G401 (cell line): ENCODE results near the gene ARHGEF16. TPM values are rescaled to one million over a fixed set of nuclear protein-coding genes. Genes with fewer than 3 reads are reported as not detected.

Experiments used
- DNase-seq: peaks from one replicate; pipeline ENCODE4 v3.0.0-alpha.2; 2015; ENCODE audit warnings: low spot score
- in situ Hi-C: cut with HindIII; loops from 2 replicates; pipeline ENCODE4 v1.10.0; 2016; ENCODE audit warnings: low sequenced_read_pairs, mixed read lengths
- total RNA-seq: library from RNA; depleted of rRNA; stranded (reverse); fragments of >200 nt; shearing (Covaris generic); gene quantifications from 2 replicates; pipeline ENCODE4 v1.2.3, GENCODE V29; 2014

The ARHGEF16 gene
- total RNA-seq, 1 experiment from 2014 or later, result 16.0 TPM

DNA sequence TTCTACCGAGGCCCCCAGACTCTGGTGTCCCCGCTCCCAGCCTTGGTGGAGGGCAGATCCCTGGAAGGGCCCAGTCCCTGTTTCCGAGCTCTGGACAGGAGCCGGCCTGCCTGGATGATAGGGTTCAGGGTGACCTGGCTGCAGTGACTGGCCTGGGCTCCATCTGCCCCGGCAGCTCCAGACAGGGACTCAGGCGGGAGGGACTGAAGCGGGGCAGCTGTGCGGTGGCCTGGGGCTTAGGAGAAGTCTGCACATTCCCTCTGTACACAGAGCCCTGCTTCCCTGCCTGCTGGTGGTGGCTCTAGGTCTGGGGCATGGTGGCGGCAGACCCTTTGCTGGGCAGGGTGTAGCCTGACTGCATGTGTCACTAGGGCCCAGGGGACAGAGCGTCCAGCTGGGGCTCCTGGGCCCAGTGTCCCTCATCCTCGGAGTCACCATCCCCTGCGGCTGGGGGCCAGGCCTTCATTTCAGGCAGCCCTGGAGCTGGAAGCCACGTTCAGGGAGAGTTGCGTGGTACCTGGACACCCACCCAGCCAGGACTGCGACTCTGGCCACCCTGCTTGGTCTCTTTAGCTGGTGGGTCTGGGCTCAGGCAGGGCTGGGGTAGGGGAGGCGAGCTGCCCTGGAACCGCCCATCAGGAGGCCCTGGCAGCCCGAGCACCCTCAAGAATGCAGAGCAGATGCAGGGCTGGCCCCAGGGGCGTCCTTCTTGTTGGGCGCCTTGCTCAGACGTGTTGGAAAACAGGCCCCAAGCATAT, 9.6 kb downstream of the ARHGEF16 start:
- in situ Hi-C loops, result no loop called here
- DNase-seq, result no peak

DNA sequence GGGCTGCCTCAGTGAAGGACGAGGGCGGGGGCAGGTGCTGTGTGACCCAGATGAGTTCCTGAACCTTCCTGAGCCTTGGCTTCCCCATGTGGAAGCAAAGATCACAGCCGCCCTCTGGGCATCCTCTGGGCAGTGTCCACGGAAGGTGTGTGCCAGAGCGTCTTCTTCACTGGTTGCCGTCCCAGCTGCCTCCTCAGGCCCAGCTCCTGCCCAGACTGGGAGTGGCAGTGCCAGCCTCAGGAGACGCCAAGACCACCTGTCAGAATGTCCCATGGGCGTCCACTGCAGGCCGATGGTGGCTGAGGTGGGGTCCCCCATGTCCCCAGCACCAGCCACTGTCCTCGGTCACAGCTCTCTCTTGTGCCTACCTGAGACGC, 10.2 kb downstream of the ARHGEF16 start:
- in situ Hi-C loops, result no loop called here
- DNase-seq, result no peak

DNA sequence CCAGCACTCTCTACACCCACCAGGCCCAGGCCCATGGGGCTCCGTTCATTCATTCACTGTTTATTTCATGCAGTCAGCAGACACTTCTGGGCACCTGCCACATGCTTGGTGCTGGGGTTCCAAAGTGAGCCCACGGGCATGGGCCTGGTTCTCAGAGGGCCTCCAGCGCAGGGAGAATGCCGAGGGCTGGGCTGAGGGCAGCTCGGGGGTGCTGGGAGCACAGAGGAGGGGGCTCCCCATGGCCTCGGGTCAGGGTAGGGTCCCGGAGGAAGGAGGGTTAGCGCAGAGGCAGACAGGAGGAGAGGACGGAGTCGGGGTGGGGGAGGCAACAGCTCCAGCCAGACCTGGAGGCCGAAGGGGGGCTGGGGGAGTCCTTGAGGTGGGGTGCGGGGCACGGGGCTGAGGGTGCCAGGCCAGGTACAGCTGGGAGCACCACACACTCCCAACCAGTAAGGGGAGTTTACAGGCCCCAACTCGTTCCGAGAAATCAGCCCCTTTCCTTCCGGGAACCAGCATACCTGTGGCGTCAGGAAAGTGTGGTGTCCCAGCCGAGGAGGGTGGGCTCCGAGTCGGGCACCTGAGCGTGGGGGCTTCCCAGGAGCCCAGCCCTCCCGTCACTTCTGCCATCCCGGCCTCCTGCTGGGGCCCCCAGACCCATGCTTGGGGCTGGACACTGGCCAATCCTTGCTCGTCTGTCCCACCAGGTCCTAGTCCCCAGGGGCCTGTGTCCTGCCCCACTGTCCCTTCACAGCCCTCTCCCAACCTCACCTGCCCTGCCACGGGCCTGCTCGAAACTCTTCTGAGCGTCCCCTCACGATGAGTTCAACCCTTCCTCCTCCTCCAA, 10.8 kb downstream of the ARHGEF16 start:
- DNase-seq, result no peak
- in situ Hi-C loops, result no loop called here

DNA sequence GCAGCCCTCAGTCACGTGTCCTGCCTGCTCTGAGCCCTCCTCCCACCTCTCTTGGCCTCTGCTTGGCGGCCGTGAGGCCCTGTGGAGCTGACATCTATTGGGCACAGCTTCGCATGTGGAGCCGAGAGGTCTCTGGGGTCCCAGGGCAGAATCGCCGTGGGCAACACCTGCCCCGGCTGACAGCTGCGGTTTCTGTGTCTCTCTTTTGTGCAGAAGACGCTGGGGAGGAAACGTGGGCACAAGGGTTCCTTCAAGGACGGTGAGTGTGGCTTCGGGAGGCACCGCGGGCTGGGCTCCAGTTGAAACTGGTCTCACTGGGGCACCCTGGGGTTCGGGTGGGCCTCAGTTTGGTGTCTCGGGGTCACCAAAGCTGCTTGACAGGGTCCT, 11.5 kb downstream of the ARHGEF16 start:
- DNase-seq, result no peak
- in situ Hi-C loops, result no loop called here

DNA sequence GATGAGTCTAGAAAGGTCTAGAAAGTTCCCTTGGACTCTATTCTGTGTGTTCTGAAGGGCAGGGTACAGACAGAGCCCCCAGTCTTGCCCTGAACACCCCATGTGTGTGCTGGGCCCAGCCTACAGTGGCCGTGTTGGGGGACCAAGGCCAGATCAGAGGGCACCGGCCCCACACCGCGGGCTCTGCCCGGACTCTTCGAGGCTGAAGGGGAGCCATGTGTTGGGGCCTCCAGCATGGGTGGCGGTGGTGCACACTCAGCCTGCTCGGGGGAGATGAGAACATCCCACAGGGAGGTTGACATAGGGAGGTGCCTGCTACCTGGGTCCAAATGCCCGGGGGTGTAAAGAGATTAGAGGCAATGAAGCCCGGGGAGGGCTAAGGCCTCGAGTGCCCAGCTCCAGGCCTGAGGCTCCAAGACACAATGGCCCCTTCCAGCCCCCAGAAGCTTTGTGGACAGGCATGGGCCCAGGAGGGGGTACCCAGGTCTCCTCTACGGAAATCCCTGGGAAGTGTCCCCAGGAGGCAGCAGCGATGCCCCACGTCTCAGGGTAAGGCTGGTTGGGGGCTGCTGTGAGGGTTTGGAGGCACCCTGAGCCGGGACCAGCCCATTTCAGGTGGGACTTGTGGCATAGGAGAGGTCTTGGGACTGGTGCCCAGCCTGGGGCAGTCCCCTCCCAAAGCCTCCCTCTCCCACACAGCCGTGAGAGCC, 12.1 kb downstream of the ARHGEF16 start:
- in situ Hi-C loops, result no loop called here
- DNase-seq, result no peak

DNA sequence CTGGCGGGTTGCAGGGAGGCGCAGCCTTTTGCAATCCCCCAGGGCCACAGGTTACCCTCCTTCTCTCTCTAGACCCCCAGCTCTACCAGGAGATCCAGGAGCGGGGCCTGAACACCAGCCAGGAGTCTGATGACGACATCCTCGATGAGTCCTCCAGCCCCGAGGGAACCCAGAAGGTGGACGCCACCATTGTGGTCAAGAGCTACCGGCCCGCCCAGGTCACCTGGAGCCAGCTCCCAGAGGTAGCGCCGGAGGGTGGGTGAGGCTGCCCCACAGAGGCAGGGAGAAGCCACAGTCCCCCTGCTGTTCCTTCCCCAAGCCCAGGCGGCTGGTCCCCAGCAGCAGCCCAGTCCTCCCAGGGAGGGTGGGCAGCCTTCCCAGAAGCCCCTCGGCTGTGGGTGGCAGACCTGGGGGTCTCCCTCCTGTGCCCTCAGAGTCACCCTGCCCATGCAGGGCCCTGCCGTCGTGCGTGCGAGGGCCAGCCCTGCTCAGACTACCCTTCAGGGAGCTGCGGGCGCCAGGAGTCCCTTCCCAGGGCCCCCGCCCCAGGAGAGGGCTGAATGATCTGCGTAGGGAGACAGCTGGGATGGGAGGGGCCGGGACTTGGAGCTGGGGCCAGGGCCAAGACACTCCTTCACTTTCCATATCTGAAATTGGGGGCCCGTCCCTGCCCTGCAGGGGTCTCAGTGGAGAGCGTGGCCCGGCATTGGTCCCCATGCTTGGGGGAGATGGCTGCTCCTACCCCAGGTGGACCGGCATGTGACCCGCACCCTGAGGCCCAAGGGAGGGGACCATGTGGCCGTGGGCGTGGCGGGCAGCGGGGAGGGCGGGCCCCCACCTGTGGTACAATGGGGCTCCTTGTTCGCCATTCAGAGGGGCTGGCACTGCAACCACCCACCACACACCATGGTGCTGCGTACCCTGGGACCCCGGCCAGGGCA, 12.9 kb downstream of the ARHGEF16 start:
- in situ Hi-C loops, result no loop called here

DNA sequence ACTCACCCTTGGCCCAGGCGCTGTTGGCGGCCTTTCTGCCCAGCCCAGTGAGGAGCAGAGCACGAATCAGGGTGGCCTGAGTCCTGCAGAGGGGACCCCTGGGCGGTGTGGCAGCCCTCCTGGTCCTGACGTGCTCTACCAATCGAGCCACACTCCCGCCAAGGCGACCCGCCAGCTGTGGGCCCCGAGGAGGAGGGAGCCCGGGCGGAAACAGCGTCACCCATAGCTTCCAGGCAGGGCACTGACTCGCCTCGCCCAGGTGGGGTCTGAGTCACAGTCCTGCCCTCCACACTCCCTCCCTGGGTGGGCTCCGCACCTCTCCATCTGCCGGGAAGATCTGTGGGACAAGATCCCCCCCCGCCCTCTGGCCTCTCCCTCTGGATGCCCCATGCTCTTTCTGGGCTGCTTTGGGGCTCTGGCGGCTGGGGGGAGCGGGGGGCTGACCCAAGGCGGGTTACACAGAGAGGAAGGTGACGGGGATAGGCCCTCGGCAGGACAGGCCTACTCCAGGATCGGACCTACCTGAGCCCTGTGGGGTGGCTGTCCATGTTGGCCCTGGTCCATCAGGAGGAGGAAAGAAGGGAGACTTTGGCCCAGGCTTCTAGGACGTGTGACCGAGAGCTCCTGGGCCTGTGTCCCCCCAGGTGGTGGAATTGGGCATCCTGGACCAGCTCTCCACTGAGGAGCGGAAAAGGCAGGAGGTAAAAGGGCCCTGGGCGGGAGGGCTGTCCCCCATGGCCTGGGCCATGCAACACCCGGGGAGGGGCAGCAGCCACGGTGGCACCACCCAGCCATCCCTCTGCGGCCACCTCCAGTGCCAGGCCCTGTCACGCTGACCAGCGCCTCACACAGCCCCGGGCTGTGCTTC, 14.0 kb downstream of the ARHGEF16 start:
- in situ Hi-C loops, result no loop called here
- DNase-seq, result no peak

More for the DNA sequence above, 12.9 kb downstream of the ARHGEF16 start:
- no peak for DNase-seq

DNA sequence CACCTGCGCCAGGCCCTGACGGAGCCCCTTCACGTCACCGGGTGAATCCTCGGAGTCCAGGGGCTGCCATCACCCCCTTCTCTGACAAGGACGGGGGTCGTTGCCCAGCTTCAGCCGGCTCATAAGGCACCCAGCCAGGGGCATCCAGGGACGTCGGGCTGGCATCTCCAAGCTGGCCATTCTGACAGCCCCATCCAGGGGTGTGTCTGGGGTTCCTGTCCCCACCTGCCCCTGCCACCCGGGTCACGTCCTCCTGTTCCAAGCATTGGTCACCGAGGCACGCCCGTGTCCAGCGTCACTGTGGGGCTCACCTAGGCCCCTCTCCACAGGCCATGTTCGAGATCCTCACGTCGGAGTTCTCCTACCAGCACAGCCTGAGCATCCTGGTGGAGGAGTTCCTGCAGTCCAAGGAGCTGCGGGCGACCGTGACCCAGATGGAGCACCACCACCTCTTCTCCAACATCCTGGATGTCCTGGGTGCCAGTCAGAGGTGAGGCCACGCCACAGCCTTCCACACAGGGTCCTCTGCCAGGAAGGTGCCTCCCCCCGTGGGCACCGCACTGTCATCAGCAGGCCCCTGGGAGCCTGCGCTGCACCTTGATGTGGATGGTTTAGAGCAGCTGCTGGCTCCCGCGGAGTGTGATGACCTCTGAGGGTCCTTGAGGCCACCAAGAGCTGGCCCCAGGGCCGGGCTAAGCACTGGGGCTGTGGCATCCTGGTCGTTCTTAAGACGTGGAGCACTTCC, 14.8 kb downstream of the ARHGEF16 start:
- DNase-seq, result no peak
- in situ Hi-C loops, result no loop called here

DNA sequence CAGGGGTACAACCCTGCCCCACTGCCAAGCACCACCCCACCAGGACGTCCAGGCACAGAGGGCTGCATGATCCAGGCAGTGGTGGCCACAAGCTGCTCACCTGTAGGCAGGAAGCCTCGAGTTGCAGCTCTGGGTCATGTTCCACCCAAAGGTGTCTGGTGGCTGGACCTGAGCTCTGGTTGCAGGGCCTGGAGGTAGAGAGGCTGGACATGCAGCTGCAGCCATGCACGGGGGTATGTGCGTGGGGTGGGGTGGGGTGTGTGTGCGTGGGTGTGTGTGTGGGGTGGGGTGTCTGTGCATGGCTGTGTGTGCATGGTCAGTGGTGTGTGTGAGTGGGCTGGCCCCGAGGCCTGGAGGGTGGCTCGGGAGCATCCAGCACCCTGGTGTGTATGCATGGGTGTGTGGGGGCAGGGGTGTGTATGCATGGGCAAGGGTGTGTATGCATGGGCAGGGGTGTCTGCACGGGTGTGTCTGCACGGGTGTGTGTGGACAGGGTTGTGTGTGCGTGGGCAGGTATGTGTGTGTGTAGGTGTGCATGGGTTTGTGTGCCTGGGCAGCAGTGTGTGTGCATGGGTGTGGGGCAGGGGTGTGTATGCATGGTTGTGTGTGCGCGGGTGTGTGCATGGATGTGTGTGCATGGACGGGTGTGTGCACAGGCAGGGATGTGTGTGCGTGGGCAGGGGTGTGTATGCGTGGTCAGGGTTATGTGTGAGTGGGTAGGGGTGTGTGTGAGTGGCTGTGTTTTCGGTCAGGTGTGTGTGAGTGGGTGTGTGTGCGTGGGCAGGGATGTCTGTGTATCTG, 15.6 kb downstream of the ARHGEF16 start:
- DNase-seq, result no peak
- in situ Hi-C loops, result no loop called here

DNA sequence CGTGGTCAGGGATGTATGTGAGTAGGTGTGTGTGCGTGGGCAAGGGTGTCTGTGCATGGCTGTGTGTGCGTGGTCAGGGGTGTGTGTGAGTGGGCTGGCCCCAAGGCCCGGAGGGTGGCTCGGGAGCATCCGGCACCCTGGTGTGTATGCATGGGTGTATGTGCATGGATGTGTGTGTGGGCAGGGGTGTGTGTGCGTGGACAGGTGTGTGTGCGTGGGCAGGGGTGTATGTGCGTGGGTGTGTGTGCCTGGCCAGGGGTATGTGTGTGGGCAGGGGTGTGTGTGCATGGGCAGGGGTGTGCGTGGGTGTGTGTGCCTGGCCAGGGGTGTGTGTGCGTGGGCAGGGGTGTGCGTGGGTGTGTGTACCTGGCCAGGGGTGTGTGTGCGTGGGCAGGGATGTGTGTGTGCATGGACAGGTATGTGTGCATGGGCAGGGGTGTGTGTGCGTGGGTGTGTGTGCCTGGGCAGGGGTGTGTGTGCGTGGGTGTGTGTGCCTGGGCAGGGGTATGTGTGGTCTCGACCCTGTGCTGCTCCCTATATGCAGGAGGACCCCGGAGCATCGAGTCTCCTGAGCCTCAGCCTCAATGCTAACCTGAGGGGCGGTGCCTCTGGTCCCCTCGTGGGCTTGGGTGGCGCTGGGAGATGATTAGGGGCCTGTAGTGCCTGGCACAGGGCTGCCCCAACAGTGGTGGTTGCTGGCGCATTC, 16.3 kb downstream of the ARHGEF16 start:
- in situ Hi-C loops, result no loop called here
- no peak for DNase-seq

DNA sequence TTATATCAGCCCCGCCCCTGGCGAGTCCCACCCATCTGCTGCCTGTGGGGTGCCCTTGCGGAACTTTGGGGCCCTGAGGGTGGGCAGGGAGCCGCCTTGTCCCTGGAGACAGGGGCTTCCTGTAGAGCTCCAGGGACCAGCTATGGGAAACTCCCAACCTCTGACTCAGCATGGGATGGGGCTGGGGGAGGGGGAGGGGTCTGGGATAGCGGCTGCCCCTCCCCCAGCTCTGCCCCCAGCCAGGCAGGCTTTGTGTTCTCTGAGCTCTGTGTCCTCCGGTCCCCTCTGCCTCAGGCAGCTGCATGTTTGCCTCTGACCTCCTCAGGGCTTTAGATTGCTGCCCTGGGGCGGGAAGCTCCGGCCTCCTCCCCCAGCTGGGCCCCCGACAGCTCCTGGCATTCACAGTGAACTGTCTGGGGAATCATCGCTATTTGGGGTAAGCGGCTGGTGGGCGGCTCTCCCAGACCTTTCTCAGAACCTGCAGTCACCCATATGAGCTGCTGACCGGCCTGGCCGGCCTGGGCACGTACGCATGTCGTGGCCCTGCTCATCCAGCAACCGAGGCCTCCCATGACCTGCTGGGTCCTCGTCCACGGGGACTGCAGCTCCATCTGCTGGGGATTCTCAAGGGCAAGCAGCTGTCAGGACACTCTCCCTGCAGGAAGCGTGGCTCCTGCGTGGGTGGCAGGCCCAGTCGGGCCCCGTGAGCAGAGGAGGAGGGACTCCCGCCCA, 17.1 kb downstream of the ARHGEF16 start:
- no peak for DNase-seq
- in situ Hi-C loops, result no loop called here

DNA sequence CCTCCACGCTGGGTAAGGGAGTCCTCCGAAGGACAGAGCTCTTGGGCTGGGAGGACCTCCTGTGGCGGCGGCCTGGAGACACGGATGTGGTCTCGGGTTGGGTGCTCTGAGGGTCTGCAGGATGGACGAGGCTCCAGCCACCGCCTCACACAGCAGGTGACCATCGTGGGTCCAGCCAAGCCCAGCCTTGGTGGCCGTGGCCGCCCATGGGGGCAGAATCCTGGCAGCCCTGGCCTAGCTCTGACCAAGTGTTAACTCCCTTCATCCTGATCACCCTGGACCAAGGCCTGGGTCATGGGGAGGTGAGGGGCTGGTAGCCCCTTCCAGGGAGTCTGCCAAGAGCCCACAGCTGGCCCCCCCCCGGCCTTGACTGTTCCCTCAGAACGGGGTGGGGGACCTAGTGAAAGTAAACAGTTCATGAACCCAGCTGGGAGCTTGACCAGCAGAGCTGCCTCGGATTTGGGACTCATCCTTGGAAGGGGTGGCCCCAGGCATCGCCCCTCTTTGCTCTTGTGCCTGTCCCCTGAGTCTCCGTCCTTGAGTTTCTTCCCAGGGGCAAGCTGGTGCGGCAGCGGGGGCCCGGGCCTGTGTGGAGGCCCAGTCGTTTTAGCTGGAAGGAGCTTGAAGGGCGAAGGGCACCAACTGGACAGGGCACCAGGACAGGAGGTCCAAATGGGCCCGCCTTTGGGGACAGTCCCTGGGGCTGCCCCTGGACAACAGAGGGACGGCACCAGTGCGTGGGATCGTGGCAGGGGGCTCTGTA, 17.8 kb downstream of the ARHGEF16 start:
- in situ Hi-C loops, result no loop called here
- no peak for DNase-seq

DNA sequence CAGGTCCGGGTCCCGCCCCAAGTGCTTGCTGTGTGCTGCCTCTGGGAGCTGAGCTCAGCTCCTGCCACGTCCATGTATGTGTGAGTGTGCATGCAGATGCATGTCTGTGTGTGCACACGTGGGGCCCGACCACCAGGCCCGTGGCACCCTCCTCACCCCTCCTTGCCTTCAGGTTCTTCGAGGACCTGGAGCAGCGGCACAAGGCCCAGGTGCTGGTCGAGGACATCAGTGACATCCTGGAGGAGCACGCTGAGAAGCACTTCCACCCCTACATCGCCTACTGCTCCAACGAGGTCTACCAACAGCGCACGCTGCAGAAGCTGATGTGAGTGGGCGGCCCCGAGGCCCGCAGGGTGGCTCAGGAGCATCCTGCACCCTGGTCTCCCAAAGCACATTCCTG, 18.4 kb downstream of the ARHGEF16 start:
- in situ Hi-C loops, result no loop called here
- no peak for DNase-seq

DNA sequence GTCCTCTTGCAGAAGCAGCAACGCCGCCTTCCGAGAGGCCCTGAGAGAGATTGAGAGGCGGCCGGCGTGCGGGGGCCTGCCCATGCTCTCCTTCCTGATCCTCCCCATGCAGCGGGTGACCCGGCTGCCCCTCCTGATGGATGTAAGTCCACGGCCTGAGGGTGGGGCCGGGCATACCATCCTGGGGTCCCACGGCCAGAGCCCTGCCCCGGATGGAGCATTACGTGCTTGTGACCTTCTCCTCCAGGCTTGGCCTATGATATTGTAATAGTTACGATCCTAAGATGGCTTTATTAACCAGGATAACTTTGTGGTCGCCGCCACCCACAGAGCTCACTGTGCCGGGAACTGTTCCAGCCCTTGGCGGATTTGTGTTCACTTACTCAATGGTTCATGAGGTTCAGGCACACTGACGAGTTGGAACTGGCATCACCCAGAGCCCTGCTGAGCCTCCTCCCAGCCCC, 18.9 kb downstream of the ARHGEF16 start:
- in situ Hi-C loops, result no loop called here
- no peak for DNase-seq

DNA sequence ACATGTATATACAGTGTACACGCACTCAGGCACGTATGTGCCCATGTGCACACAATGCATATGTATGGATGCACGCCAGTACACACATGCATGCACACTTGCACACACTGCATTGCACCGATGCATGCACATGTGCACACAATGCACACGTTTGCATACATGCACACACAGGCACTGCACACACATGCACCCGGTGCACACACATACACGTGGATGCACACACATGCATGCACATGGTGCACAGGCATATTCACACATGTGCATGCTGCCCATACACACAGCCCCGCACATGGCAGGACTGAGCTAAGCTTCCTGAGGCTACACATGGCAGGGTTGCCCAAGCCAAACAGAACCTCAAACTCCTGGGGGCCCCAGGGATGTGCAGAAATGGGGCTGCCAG, 19.6 kb downstream of the ARHGEF16 start:
- in situ Hi-C loops, result no loop called here
- DNase-seq, result no peak
